Right lobe of liver (tissue), 6 donors: ENCODE measurements around the gene LENEP. TPM values are rescaled to one million over a fixed set of nuclear protein-coding genes. Genes with fewer than 3 reads are reported as not detected.

Experiments
- ATAC-seq, 4 donors: fragments of 200-7000 bp; cut with Tn5 transposase; one replicate each; pipeline ENCODE4 v1.9.1; 2020; ENCODE audit warnings: mild to moderate bottlenecking in 4 of 4, moderate library complexity in 4 of 4
- DNase-seq, 3 donors: peaks; one replicate each; pipeline ENCODE4 v3.0.0-alpha.2; 2020
- H3K27ac ChIP-seq, 3 donors: fragments of 200-600 bp; one replicate each; pipeline ENCODE4 v1.8.0; 2022
- H3K27me3 ChIP-seq, 2 donors: fragments of 200-600 bp; one replicate each; pipeline ENCODE4 v1.8.0; 2022
- H3K36me3 ChIP-seq, 4 donors: fragments of 200-600 bp; sonication (generic) in 1 of 4; one replicate each; pipeline versions ENCODE4 v1.5.1 to v1.8.0; 2017 to 2022; ENCODE audit warnings: control low read depth in 1 of 4
- H3K4me1 ChIP-seq, 4 donors: fragments of 200-600 bp; sonication (generic) in 1 of 4; one replicate each; pipeline versions ENCODE4 v1.5.1 to v1.8.0; 2017 to 2022; ENCODE audit warnings: control low read depth in 1 of 4
- H3K4me3 ChIP-seq, 3 donors: fragments of 200-600 bp; one replicate each; pipeline ENCODE4 v1.8.0; 2022
- H3K9me3 ChIP-seq, 4 donors: fragments of 200-600 bp; sonication (generic) in 1 of 4; one replicate each; pipeline versions ENCODE4 v1.5.1 to v1.8.0; 2017 to 2022; ENCODE audit warnings: control low read depth in 1 of 4
- CTCF ChIP-seq, 4 donors: fragments of 200-600 bp in 3 of 4; fragments of 450-650 bp in 1 of 4; IDR thresholded peaks; one replicate each; pipeline versions ENCODE4 v1.5.1 to v1.8.0; 2016 to 2022; ENCODE audit warnings: antibody characterized with exemption in 4 of 4, mild to moderate bottlenecking in 2 of 4
- POLR2A ChIP-seq: fragments of 450-650 bp; IDR thresholded peaks from one replicate; pipeline ENCODE4 v1.6.1; 2017; ENCODE audit warnings: antibody characterized with exemption, mild to moderate bottlenecking
- WGBS: methylation state at CpG from one replicate; pipeline ENCODE4 v1.1.6; 2018; ENCODE audit warnings: low coverage, low lambda C conversion rate; ENCODE audit not compliant: insufficient coverage; ENCODE audit errors: missing lambda C conversion rate; 5-methylcytosine and 5-hydroxymethylcytosine counted together
- intact Hi-C, 2 donors: fragments of 100-400 bp; cut with DNase I; formaldehyde crosslinking; loops; one replicate each; pipeline versions ENCODE4 v1.11.2 to v1.14.1; 2022
- total RNA-seq, 6 experiments: library from RNA; depleted of rRNA in 2 of 6; stranded (reverse); fragments of >200 nt in 2 of 6; fragmentation: NEBNext Ultra II Directional in 3 of 6; extraction: Animal tissue kit (Norgen Biotek cat#: 25700) in 3 of 6; gene quantifications; one replicate each; pipeline versions ENCODE4 v1.1.0 to v1.2.4, GENCODE V29; 2016 to 2023
- donor health status: DM: no; HTN: yes; CAD: no.
- donor health status: DM: no; HTN: no; CAD: no.
- donor health status: DM: no; HTN: no; CAD: no.
- donor health status: DM: no; HTN: yes; CAD: no.
- donor health status: DM: no; HTN: yes; CAD: no.

Gene LENEP
- total RNA-seq, 6 experiments from 2014 or later: not detected

- ATAC-seq (no peak), DNase-seq (no peak)
- 50% methylated on average over 2 of the region's 2 CpGs for WGBS
- no peak overlapping the region for H3K27ac ChIP-seq
- H3K4me3 ChIP-seq: no peak overlapping the region
- no peaks in the 10 kb centered on the region for H3K27me3 ChIP-seq
- peaks cover 0 to 14% (median 4%) of the 10 kb centered on the region in 4 donors for H3K4me1 ChIP-seq
- H3K36me3 ChIP-seq: no peaks in the 10 kb centered on the region
- H3K9me3 ChIP-seq: no peaks in the 10 kb centered on the region
- TF ChIP-seq CTCF (IDR thresholded peaks at IDR 0.05) (no peak), POLR2A (no peak)
- intact Hi-C loops: no loop called here
These were observed 42.5 kb downstream of the LENEP start for GRCh38 chr1:155035936-155036335.

- Histone ChIP-seq H3K27ac (no peak overlapping the region), H3K4me1 (peaks cover 0 to 14% (median 4%) of the 10 kb centered on the region in 4 donors), H3K27me3 (no peaks in the 10 kb centered on the region), H3K9me3 (no peaks in the 10 kb centered on the region), H3K4me3 (no peak overlapping the region), H3K36me3 (no peaks in the 10 kb centered on the region)
- intact Hi-C loops: no loop called here
- no peak for ATAC-seq
- WGBS: 80% methylated on average over 1 of the region's 3 CpGs
- no peak for DNase-seq
- TF ChIP-seq CTCF (IDR thresholded peaks at IDR 0.05) (no peak), POLR2A (no peak)
These were observed 43.7 kb downstream of the LENEP start for GRCh38 chr1:155037043-155037442.

GRCh38 chr1:155037851-155038441, 44.6 kb downstream of the LENEP start:
- Histone ChIP-seq H3K36me3 (no peaks in the 10 kb centered on the region), H3K4me1 (peaks cover 0 to 14% (median 4%) of the 10 kb centered on the region in 4 donors), H3K4me3 (no peak overlapping the region), H3K27me3 (no peaks in the 10 kb centered on the region), H3K9me3 (no peaks in the 10 kb centered on the region), H3K27ac (no peak overlapping the region)
- WGBS: 79% methylated on average over 6 of the region's 6 CpGs
- intact Hi-C loops: no loop called here
- TF ChIP-seq CTCF (IDR thresholded peaks at IDR 0.05) (no peak), POLR2A (no peak)
- DNase-seq: no peak
- no peak for ATAC-seq

DNA sequence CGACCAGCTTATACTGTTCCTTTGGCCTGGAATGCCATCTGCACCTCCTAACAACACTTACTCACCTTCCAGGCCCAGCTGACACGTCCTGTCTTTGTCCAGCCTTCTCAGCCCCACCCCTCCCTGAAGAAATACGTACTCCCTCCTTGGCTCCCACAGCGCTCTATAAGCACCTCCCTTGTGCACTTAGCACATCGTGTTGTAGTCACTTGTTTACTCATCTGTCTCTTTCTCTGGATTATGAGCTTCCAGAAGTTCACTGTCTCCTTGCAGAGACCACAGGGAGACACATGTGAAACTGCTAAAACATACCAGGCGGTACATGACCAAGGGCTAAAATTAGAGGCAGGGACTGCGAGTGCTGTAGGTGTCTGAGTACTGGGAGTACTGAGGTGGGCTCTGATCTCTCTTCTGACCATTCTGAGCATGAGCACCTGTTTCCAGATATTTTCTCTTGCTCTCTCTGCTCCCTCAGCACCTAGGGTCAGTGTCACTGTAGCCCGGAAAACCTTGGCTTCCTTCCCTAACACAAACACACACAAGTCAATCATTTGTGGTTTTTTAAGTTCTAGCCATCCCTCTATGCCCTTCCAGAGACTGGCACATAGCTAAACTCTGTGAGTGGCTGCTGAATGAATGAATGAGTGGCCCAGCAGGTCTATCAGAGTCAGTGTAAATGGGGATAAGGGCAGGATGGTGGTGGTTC, 45.4 kb downstream of the LENEP start:
- DNase-seq: no peak
- no peaks in the 10 kb centered on the region for H3K27me3 ChIP-seq
- H3K4me3 ChIP-seq: no peak overlapping the region
- intact Hi-C loops: no loop called here
- no peak overlapping the region for H3K27ac ChIP-seq
- peak; percentile 50 to 71 (median 62) for ATAC-seq
- WGBS: 41% methylated on average over 8 of the region's 8 CpGs
- peaks cover 0 to 21% (median 6%) of the 10 kb centered on the region in 4 donors for H3K4me1 ChIP-seq
- TF ChIP-seq POLR2A (no peak), CTCF (IDR thresholded peaks at IDR 0.05) (no peak)
- no peaks in the 10 kb centered on the region for H3K36me3 ChIP-seq
- H3K9me3 ChIP-seq: no peaks in the 10 kb centered on the region
